ENCODE measurements around the gene ATP1A2.
A peak's percentile ranks its signal among the peaks of the same experiment; 100 is the strongest.
"Not testable (repeated sequence)": the region's sequence is repeated elsewhere in the genome, so short reads cannot be mapped to it uniquely, and the experiment has no call there.

Gene ATP1A2

DNA sequence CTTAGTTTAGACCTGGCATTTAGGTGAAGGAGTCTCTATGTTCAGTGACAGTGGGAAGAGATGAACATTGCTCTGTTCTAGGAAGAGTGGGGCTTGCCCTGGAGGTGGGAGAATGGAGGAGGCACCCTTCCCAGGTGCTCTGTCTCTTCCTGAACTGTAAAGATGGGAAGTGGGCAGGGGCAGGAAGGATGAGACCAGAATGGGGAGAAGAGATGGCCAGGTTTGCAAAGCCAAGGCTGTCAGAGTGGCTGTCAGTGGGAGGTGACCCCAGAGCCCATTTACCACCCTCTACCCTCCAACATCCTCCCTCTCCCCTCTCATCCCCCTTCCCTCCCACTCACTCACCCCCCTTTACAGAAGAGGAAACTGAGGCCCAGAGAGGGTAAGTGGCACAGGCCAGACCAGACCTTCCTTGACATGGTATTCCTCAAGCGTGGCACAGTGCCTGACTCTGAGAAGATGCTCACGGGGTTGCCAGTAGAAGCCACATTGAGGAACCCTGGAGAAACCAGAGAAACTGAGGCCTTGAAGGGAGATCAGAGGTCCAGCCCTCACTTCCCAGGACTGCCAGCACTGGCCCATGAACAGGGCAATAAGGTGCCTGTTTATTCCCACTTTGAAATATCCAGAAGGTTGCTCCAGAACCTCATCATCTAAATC, 15.7 kb upstream of the ATP1A2 start:
- no peak for DNase-seq (ENCODE audit: low read depth in 1 of 2, low spot score in 1 of 2)

DNA sequence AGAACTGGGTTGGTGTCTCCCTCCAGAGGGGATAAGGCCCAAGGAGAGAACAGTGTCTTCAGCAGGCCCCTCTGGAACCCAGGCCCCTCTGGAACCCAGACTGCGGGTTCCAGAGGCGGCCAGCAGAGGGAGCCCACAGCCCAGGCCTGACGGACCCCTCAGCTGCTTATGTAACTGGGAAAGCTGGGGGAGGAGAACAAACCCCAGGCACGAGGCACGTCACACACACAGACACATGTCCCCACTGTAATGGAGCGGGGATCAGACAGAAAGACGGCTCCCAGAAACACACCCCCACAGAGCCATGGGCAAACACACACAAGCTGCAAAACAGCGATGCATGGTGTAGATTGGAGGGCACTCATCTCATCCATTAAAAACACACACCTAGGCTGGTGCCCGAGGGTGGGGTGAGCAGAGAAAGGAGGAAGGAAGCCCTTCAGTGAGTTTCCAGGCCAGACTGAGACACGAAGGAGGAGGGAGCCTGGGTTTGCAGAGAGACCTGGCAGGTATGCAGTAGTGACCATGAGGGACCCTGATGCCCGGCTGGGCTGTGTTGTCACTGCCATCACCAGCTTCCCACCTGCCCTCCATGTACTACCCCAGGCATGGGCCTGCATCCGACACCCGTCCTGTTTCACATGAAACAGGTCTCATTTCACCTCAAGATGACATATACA, 14.4 kb upstream of the ATP1A2 start:
- peak; percentile 28 to 45 for DNase-seq (ENCODE audit: low read depth in 1 of 2, low spot score in 1 of 2)

DNA sequence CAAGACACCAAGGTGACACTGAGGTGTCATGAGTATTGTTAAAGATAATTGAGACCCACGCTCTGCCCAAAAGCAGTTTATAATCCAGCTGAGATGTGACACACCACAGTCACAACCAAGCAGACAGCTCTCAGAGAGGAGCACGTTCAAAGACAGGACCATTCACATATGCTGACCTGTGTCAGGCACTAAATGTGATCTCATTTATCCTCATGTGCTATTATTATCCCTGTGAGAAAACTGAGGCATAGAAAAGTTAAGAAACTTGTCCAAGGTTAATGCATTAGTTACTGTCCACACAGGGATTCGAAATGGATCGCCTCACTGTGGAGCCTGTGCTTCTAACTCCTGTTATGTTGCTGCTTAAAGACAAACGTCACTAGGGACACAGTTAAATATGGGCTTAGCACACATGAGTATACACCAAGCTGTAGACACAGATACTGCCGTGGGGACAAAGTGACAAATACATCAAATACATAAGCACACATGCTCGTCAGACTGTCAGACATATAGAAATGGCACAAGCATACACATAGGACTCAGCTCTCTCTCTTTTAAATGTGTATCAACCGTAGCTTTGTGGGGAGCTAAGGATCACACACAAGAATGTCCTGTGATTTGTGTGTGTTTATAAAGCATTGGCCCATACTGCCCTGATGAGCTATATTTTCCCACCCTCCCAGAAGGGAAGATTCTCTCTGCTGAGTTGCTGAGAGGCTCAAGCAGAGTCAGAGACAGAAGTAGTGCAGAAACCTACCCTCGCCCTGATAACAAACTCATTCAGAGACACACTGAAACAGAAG, 13.6 kb upstream of the ATP1A2 start:
- no peak for DNase-seq (ENCODE audit: low read depth in 1 of 2, low spot score in 1 of 2)

DNA sequence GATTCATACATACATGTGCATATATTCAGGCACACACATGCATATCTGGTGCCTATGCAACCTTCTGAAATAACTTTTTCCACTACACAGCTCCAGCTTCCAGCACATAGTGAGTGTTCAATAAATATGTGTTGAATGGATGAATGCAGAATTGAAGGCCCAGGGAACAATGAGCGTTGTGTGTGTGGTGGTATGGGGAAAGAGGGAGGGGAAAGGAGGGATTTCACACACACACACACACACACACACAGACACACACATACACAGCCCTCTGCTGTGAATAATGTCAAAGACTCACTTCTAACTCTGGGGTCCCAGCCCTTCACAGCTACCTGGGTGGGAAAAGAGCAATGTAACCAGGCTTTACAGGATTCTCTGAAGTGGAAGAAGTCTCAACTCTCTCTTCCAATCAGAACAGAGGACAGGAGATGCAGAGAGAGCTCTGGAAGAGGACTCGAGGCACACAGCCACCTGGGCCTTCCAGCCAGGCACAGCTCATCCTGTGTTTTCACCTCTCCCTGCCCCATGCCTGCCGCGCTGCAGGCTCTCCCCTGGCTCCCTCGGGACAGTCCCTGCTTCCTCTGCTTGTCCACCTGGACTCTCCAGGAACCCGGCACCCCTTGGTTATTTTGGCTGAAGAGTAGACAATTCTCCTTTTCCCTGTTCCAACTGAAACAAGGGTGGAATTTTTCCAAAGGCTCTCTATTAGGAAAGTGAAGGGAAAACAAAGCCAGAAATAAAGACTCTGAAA, 11.7 kb upstream of the ATP1A2 start:
- no peak for DNase-seq (ENCODE audit: low read depth in 1 of 2, low spot score in 1 of 2)

DNA sequence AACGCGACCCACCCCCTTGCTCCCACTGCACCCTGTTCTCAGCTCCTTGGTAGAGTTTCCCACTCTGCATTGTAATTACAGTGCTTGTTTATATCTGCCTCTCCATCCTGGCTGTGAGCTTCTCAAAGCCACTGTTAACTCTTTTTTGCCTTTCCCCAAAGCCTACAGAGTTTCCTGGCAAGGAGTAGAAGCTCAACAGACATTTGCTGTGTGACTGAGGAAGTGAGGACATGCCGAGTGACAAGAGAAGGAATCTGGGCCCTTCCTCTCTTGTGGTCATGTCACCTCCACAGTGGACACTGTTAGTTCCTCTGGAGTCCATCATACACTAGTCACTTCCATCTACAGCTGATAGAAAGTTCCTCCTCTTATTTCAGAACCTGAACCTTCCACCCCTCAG, 11.1 kb upstream of the ATP1A2 start:
- no peak for DNase-seq (ENCODE audit: low read depth in 1 of 2, low spot score in 1 of 2)

DNA sequence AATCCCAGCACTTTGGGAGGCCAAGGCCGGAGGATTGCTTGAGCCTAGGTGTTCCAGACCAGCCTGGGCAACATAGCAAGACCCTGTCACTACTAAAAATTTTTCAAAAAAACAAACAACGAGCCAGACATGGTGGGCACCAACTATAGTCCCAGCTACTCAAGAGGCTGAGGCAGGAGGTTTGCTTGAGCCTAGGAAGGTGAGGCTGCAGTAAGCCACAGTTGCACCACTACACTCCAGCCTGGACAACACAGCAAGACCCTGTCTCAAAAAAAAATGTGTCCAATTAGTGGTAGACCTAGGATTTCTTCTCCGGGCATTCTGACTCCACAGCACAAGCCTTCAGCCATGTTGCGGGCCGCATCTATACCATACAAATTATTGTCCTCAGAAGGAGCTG, 10.4 kb upstream of the ATP1A2 start:
- DNase-seq (ENCODE audit: low read depth in 1 of 2, low spot score in 1 of 2), result no peak

DNA sequence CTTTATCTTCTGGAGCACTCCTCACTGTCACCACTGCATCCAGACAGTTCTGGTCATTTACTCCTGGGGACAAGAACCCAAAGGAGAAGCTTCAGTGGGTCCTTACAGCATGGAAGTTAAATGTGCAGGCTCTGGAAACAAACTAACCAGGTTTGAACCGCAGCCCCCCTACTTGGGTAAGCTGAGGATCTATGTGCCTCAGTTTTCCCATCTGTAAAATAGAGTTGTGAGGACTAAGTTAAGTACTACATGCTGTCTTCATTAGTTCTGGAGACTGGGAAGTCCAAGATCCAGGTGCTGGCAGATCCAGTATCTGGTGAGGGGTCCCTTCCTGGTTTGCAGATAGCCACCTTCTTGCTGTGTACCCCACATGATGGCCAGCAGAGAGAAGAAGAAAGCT, 8.0 kb upstream of the ATP1A2 start:
- no peak for DNase-seq (ENCODE audit: low read depth in 1 of 2, low spot score in 1 of 2)

DNA sequence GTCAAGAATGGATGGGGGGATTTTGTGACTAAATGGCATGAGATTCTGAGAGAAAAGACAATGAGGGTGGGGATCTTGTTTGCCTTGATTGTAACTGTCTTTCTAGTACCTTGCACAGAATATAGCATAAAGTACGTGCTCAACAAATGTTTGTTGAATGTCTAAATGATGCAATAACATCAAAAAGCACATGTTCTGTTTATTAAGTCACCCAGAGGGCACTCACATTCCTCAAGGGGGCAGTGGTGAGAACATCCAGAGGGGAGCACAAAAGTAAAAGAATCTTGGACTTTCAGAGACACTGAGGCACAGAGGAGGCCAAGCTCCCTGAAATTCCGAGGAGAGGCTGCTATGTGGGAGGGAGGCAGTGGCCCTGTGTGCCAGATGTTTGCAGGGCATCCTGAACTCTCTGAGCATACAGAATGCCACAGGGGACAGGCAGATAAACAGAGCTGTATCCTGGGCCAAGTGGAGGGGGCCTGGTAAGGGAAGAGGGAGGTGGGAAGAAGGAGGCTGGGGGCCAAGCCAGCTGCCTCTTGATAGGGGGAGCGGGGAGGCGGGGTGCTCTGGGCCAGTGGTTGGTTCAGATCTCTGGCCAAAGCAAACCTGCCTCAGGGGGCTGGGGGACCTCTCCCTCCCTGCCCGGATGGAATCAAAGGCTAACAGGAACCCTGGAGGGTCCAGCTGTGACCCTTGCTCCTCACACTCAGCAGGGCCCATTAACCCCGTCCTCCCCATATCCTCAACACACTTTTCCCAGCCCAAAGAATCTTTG, 6.5 kb upstream of the ATP1A2 start:
- DNase-seq (ENCODE audit: low read depth in 1 of 2, low spot score in 1 of 2), result no peak

DNA sequence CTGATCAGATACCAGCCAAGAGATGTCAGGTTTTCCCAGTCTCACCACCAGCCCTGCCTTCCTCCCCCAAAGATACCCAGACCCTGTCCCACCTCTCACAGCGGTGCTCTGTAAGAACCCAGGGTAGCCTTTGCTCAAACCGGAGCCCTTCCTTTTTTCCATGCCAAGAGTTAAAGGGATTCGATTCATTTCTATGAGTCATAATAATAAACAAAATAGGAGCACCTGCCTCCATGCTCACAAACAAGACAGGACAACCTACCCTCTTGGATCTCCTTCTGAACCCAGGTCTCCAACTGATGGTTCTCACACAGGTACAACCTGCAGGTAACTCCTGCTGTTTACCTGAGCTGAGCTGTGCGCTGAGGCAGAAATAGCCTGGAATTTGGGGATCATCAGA, 5.9 kb upstream of the ATP1A2 start:
- no peak for DNase-seq (ENCODE audit: low read depth in 1 of 2, low spot score in 1 of 2)

DNA sequence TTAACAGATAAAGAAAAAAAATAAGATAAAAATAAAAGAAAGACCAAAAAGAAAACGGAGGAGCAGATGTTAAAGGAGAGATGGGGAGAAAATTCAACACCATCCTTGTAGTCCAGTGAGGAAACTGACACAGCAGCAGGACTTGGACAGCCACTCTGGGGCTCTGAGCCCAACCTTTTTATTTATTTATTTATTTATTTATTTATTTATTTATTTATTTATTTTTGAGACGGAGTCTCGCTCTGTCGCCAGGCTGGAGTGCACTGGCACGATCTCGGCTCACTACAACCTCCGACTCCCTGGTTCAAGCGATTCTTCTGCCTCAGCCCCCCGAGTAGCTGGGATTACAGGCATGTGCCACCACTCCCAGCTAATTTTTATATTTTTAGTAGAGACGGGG, 4.1 kb upstream of the ATP1A2 start:
- not testable (repeated sequence) for DNase-seq (ENCODE audit: low read depth in 1 of 2, low spot score in 1 of 2)

DNA sequence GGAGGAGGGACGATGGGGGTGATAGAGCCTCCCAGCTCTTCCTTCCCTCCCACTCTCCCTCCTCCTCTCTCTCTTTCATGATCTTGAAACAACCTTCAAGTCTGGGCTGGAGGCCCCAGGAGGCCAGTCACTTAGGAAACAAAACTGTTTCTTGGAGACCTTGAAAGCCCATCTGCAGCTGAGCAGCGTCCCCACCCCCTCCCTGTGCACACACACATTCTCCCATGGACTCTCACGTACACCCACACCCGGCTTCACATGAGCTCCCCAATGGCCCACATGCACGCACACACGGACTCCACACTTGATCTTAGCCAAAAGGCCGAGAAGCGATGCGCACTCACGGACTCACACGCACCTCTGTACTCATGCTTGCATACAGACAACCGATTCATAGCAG, 3.2 kb upstream of the ATP1A2 start:
- DNase-seq (ENCODE audit: low read depth in 1 of 2, low spot score in 1 of 2), result no peak

DNA sequence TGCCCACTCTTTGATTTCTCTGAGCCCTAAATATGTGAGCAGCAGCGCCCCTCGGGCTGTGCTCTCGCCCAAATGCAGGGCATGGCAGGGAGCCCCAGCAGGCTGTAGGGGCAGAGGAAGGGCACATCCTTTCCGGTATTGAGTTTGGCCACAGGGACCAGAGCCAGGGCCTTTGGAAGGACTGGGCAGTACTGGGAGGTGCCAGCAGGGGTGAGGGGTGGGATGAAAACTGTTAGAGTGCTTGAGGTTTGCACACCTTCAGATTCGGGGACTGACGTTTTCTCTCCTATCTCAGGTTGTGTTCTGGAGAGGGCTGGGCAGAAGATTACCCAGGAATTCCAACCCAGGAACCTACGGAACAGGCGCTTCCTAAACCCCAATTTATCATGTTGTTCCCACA, 2.2 kb upstream of the ATP1A2 start:
- no peak for DNase-seq (ENCODE audit: low read depth in 1 of 2, low spot score in 1 of 2)

DNA sequence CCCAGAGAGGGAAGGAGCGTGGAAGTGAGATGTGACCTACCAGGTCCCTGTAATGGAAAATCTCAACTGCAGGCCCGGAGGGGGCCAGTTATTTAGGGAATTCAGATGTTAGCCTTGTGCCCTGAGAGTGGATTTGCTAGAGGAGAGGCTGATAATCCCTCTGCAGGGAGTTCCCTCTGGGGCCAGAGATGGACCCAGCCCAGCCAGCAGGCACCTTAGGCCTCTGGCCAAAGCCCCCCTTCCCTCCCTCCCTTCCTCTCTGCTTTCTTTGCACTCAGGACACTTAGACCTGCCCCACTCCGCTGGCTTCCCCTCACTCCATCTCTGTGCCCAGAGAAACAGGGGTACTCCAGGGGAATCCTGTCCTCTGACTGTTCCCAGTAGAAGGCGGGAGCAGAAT, 1.5 kb upstream of the ATP1A2 start:
- DNase-seq (ENCODE audit: low read depth in 1 of 2, low spot score in 1 of 2), result no peak

DNA sequence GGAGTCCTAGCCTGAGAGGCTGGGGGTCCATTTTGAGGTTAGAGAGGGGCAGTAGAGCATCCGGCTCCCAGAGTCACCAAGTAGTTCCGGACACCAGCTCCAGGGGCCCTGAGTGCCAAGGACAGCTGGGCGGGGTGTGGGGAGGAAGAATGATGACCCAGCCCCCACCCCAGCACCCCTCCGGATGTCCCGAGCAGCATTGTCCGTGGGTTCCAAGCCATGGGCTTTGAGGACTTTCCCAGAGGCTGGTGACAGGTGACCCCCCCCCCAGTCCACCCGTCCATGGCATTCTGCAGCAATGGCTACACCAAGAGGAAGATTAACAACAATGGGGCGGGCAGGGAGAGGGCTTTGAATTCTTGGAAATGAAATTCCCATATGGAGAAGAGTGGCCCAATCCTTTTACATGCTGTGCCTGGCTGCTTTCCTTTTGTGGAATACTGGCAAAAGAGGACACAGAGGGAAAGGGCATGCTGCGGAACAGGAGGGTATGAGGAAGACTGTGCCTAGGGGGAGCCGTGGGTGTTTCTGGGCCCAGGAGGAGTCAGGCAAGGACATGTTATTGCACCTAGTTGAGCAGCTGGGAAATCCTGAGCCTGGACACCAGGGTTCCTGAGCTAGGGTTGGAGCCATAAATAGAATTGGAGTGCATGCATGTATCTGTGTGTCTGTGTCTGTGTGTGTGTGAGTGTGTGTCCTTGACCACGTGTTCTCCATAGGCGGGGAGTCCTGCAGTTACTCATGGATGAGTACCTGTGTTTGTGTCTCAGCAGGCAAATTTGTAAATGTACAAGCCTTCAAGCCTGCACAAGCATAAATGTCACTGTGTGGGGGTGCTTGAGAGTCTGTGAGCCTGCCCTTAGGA, 956 bp downstream of the ATP1A2 start:
- no peak for DNase-seq (ENCODE audit: low read depth in 1 of 2, low spot score in 1 of 2)

DNA sequence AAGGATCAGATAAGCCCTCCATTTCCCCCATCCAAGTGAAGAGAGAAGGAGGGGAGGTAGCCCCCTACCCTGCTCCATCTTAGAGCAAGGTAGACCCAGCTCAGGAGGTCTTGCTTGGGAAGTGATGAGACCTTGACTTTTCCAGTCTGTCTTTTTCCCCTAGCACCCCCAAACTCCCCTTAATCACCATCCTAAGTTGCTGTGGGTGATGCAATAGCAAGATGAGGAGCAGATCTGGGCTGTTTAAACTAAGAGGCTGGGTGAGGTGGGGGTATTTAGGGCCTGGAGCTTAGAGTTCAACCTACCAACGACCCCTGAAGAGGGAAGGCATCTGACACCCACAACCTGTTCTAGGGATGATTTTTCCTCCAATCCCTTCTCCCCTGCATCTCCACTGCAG, 1.7 kb downstream of the ATP1A2 start:
- no peak for DNase-seq (ENCODE audit: low read depth in 1 of 2, low spot score in 1 of 2)

DNA sequence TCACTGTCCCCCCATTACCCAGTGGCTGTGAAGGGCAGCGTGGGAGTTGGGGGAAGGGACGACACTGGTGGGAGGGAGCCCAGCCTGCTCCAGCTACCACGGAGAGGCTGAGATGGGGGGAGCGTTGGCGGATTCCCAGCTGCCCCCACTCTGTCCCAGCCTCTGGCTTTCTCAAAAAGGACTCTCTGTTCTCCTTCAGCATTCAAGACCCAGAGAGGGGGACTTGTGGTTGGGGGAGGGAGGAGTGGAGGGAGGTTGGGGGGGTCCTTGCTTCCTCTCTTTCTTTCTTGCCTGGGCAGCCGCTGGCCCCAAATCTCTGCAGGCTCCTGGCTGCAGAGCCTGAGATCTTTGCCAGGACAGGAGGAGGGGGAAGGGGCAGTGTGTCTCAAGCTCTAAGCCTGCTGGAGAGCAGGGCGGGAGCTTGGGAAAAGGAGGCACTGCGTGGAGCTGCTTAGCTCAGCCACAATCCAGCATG, 2.2 kb downstream of the ATP1A2 start:
- no peak for DNase-seq (ENCODE audit: low read depth in 1 of 2, low spot score in 1 of 2)

DNA sequence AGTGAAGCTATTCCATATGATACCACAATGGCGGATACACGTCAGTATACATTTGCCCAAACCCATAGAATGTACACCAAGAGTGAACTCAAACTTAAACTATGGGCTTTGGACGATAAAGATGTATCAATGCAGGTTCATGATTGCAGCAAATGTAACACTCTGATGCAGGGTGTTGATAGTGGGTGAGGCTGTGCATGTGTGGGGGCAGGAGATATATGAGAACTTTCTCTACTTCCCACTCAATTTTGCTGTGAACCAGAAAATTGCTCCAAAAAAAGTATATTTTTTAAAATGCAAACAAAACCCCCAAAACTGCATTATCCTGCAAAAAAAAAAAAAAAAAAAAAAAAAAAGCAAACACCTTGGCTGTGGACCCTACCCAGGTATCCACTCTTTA, 3.4 kb downstream of the ATP1A2 start:
- DNase-seq (ENCODE audit: low read depth in 1 of 2, low spot score in 1 of 2), result no peak

DNA sequence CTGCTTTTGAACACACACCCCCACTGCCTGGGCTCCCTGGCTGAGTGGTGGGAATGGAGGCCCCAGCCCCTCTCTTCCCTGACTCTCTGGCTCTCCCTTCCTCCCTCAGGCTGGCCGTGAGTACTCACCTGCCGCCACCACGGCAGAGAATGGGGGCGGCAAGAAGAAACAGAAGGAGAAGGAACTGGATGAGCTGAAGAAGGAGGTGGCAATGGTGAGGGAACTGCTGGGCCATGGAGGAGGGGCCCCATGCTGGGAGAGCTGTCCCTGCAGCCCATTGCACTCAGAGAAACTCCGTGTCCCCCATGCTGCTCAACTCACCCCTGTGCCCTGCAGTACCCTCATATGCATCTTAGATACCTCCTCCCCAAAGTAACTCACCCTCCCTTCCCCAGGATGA, 5.2 kb downstream of the ATP1A2 start:
- no peak for DNase-seq (ENCODE audit: low read depth in 1 of 2, low spot score in 1 of 2)

DNA sequence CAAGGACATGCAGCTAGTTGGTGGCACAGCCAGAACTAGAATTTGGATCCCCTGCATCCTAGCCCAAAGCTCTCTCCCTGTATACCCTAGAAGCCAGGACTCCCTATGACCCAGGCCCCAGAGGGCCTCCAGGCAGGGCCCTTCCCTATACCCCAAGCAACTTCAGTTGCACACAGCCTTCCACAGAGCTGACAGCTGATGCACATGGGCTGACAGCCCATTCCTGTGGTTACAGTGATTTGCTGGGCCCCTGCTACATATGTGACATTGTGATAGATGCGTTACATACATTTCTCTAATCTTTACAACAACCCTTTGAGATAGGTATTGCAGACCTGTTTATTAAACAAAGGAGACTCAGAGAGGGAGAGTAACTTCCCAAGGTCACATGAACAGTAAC, 5.8 kb downstream of the ATP1A2 start:
- DNase-seq (ENCODE audit: low read depth in 1 of 2, low spot score in 1 of 2), result no peak

DNA sequence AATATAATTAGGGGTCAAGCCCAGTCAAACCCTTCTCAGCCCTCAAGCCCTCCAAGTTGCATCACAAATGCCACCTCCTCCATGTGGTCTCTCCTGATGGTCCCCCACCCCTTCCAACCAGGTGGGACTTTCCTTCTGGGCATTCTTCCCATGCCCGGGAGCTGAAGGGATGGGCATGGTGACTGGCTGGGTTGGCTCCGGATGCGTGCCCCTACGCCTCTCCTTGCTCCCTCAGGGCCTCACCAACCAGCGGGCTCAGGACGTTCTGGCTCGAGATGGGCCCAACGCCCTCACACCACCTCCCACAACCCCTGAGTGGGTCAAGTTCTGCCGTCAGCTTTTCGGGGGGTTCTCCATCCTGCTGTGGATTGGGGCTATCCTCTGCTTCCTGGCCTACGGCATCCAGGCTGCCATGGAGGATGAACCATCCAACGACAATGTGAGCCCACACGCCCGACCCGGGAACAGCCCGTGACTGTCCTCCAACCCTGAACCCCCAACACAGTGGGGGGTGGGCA, 7.5 kb downstream of the ATP1A2 start:
- no peak for DNase-seq (ENCODE audit: low read depth in 1 of 2, low spot score in 1 of 2)

All from activated T-helper 1 cell treated with anti-CD3 and anti-CD28 coated beads, Interleukin-2, amount 50 U/mL, for 16 hours (primary cell).